Ecto neural progenitor cell (in vitro differentiated cells): Measurements from ENCODE around the gene SLC28A2.
"Not testable (repeated sequence)": the region's sequence is repeated elsewhere in the genome, so short reads cannot be mapped to it uniquely, and the experiment has no call there.

Source experiments
- DNase-seq: peaks from one replicate; pipeline ENCODE4 v3.0.0-alpha.2; 2018; ENCODE audit warnings: low spot score

SLC28A2 gene

DNA sequence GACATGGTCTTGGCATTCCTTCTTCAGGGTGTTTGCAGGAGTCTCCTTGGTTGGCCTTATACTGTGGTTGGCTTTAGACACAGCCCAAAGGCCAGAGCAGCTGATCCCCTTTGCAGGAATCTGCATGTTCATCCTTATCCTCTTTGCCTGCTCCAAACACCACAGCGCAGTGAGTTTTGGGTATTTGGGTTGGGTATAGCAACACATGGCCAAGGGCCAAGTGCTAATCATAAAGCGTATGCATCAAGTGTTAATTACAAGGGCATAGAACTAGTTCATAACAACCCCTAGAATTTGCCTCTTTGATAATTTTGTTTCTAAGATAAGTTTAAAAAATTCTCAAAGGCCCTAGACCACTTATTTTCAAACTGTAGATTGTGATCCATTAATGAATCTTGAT is 11.8 kb downstream of the SLC28A2 start:
- no peak for DNase-seq

DNA sequence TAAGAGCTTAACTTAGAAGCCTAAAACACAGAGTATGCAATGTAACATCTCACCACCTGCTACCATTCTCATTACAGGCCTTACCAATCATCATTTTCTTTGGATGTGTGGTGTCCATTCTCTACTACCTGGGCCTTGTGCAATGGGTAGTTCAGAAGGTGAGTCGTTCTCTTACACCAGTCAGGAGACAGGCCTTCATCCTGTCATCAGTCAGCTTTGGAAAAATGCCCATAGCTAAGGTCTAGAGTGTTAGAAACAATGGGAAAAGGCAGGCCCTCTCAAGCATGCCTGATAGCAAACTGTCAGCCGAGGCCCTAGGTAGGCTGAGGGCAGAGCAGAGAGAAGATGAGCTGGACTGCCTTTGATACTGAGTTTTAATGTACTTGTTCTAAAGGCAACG is 13.5 kb downstream of the SLC28A2 start:
- DNase-seq, result no peak

DNA sequence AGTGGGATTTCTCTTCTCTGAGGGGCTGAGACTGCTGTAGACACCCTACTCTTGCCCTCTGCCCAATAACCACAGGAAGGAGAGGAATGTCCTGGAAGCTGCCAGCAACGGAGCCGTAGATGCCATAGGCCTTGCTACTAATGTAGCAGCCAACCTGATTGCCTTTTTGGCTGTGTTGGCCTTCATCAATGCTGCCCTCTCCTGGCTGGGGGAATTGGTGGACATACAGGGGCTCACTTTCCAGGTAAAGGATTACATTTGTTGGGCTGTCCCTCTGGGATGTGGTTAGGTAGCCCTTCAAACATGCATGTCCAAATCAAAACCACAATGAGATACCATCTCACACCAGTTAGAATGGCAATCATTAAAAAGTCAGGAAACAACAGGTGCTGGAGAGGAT is 16.1 kb downstream of the SLC28A2 start:
- no peak for DNase-seq

DNA sequence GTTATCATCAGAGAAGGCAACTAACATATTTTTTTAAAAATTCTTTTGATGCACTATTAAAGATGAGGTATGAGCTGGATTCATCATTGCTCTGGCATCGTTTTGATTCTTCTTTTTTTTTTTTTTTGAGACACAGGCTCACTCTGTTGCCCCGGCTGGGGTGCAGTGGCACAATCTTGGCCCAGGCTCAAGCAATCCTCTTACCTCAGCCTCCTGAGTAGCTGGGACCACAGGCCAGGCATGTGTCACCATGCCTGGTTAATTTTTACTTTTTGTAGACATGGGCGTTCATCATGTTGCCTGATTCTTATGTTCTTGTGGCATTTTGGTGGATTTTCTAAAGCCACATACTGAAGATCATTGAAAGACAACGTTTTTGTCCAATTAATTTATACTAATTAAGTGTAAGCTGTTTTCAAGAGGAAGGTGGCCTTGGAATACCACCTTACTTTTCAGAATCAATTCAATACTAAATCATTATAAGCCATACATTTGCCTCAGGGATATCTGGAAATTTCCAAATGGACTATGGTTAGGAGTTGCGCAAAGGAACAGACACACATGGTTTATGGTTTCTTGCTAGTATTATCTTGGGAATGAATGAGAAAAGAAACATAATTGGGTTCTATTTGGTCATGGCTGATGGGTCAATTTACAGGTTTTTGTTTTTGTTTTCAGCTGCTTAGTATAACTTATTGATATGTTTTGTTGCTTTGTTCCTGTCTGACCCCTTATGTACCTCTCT is 22.8 kb downstream of the SLC28A2 start:
- no peak for DNase-seq

DNA sequence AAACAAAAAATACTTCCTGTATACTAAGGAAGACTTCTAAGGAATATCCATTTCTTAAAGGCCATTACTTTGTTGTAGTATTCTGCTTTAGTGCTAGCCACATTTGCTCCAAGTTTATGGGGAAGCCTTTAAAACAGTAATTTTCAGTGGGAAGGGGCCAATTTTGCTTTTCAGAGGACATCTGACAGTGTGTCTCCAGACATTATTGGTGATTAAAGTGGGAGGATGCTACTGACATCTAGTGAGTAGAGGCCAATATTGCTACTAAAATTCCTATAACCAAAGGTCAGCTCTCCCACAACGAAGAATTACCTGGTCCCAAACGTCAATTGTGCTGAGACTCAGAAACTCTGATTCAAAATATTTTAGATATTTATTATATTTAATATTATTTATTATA is 24.8 kb downstream of the SLC28A2 start:
- no peak for DNase-seq

DNA sequence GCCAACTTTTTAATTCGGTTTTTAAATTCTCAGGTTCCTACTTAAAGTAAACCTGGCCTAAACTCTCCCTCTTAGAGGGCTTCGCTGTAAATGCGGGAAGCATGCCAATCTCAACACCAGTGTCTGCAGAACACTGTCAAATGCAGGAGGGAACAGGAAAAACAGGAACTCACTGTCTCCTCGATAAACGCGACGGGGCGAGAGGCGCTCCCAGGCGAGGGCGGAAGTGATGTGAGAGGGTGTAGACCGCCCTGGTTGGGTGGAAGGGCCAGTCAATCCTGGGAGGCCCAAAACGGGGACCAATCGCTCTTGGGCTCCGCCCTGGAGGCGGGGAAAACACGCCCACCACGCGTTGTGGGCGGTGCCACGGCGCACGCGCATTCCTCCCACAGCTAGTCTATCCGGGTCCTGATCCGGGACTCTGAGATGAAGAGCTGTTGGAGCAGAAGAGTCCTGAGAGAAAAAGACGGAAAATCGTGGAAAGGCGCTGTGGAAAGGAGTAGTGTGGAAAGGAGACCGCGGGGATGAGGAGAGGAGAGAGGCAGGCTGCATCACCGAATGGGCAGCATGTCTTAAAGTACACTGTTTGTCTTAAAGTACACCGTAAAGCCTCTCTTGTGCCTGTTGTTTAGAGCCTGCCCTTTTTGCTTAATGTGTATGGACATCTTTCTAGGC is 27.1 kb downstream of the SLC28A2 start:
- peak; percentile 98 for DNase-seq

DNA sequence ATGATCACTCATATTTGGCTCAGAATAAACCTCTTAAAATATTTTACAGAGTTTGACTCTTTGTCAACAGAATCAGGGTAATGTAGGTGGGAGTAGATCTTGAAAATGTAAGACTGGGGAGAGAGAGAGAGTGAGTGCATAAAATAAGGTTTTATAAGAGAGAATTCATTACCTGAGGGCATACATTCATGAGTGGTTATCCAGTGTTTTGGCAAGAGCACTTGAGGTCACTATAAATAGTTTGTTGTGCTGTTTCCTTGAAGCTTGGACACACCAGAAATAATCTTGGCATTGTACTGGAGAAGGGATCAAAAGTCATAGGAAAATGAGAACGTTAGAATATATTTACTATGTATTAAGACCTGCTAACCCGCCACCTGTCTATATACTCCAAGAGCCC is 33.4 kb downstream of the SLC28A2 start:
- no peak for DNase-seq

DNA sequence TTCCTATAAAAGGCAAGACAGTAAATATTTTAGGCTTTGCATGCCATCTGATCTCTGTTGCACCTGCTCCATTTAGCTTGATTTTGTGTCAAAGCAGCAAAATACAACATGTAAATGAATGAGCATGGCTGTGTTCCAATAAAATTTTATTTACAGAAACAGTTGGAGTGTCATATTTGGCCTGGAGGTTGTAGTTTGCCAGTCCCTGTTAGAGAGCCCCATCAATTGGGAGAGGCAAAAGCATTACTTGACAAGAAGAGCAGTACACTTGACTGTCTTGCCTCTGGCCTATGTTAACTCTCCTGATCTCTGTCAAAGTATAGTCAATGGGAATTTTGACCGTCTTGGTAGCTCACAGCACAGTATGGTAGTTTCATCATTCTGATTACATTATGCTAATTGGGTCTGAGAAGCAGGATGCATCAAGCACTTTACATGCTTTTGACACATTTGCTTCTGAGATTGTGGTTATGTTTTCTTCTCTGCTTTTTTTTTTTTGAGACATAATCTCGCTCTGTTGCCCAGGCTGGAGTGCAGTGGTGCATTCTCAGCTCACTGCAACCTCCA is 35.4 kb downstream of the SLC28A2 start:
- no peak for DNase-seq

DNA sequence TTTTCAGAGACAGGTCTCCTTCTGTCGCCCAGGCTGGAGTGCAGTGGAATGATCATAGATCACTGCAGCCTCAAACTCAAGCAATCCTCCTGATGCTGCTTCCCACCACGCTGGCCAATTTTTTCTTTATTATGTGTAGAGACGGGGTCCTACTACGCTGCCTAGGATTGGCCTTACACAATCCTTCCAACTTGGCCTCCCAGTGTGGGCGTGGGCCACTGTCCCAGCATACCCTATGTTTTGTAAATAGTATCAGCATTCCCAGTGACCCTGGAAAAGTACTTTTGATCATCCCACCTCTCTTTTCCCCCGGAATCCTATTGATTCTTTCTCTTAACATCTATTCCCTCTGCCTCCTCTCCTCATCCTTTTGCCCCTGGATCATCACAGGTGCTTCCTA is 36.9 kb downstream of the SLC28A2 start:
- DNase-seq, result no peak

DNA sequence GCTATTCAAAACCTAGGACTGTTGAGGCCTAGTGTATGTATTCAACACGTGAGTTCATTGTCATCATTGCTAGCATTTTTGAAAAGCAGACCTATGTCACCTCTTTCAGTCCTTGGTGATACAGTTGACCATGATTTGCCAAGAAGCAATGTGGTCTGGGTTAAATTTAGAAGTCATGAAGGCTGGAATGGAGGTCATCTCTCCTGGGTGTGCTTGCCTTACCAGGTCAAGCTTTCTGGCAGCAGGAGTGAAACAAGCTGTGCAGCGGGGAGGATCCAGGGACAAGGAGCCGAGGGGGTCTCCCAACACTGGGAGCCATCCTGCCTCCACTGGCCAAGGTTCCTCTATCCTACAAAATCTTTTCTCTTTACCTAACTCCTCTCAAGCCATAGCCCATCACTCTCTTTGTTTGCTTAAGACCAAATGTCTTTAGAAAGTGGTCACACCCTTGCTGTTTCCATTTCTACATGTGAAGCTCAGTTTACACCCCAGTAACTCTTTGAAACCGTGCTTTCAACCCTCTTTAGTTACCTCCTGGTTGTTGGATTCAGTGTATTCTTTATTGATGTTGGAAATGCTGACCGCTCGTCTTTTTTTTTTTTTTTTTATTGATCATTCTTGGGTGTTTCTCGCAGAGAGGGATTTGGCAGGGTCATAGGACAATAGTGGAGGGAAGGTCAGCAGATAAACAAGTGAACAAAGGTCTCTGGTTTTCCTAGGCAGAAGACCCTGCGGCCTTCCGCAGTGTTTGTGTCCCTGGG is 40.0 kb downstream of the SLC28A2 start:
- DNase-seq, result no peak

DNA sequence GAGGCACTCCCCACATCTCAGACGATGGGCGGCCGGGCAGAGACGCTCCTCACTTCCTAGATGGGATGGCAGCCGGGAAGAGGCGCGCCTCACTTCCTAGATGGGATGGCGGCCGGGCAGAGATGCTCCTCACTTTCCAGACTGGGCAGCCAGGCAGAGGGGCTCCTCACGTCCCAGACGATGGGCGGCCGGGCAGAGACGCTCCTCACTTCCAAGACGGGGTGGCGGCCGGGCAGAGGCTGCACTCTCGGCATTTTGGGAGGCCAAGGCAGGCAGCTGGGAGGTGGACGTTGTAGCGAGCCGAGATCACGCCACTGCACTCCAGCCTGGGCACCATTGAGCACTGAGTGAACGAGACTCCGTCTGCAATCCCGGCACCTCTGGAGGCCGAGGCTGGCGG is 41.3 kb downstream of the SLC28A2 start:
- DNase-seq, result not testable (repeated sequence)

DNA sequence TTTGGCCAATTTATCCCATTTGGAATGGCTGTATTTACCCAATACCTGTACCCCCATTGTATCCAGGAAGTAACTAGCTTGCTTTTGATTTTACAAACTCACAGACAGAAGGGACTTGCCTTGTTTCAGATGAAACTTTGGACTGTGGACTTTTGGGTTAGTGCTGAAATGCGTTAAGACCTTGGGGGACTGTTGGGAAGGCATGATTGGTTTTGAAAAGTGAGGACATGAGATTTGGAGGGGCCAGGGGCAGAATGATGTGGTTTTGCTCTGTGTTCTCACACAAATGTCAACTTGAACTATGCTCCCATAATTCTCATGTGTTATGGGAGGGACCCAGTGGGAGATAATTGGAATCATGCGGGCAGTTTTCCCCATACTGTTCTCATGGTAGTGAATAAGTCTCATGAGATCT is 46.9 kb downstream of the SLC28A2 start:
- DNase-seq, result not testable (repeated sequence)

DNA sequence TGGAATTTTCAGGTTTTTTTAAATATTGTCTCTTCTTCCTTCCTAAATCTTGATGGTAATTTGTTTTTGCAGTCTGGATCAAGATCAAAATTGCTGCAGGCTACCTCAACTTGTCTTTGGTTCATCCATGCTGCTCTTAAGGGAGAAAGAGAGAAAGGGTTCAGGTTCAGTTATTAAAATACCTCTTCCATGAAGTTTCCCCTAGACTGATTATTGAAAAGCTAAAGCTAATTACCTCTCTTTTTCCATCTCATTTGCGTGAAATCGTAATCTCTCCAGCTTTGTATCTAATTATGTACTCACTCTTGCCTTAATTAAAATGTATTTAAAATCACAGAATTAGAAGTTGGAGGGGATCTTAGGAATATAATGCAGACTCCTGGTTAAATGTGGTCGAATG is 52.7 kb downstream of the SLC28A2 start:
- DNase-seq, result no peak

DNA sequence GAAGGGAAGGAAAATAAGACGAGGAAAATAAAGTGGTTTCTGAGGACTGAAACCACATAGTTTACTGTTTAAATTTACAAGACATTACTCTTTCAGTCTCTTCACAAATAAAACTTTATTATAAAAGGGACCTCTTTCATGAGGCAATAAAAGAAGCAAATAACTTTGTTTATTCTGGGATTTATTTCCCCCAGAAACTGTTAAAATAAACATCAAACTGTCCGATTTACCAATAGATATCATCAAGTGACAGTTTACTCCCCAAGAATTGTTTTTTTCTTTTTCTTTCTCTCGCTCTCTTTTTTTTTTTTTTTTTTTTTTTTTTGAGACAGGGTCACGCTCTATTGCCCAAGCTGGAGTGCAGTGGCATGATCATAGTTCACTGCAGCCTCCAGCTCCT is 54.1 kb downstream of the SLC28A2 start:
- no peak for DNase-seq

DNA sequence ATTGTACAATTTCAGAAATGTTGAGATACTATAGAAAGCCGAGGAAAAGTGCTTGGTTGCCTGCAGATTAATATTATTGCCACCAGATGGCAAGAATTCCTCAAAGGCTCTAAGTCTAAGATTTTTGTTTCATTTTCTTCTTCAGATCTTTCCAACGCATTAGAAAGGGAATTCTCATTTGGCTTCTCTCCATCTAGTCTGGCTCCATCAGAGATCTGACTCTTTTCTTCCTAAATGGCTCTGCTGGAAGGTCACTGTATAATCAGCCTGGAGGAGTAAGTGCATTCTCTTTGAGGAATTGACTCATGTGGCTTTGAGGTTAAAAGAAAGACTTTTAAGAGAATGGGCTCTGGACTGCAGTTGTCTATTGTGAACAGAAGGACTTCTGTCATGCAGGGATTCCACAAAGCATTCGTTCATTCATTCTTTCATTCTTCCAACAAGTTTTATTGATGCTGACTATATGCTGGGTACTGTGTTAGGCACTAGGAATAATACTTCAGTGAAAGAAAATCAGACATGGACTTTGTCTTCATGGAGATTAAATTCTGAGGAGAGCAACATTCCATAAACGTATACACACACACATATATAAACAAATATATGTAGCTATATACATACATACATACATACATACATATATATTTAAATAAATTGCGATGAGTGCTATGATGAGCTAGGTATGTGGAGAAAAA is 55.3 kb downstream of the SLC28A2 start:
- no peak for DNase-seq

DNA sequence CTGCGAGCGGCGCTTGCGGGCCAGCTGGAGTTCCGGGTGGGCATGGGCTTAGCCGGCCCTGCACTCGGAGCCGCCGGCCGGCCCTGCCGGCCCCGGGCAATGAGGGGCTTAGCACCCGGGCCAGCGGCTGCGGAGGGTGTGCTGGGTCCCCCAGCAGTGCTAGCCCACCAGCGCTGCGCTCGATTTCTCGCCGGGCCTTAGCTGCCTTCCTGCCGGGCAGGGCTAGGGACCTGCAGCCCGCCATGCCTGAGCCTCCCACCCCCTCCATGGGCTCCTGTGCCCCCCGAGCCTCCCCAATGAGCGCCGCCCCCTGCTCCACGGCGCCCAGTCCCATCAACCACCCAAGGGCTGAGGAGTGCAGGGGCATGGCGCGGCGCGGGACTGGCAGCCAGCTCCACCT is 62.1 kb downstream of the SLC28A2 start:
- not testable (repeated sequence) for DNase-seq

DNA sequence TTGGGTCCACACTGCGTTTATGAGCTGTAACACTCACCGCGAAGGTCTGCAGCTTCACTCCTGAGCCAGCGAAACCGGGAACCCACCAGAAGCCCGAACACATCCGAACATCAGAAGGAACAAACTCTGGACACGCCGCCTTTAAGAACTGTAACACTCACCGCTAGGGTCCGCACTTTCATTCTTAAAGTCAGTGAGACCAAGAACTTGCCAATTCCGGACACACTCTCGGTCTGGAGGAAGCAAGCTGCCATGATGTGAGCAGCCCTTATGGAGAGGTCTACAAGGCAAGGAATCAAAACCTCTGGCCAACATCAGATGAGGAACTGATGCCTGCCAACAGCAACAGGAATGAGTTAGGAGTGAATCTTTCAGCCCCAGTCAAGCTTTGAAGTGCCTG is 62.9 kb downstream of the SLC28A2 start:
- DNase-seq, result no peak

DNA sequence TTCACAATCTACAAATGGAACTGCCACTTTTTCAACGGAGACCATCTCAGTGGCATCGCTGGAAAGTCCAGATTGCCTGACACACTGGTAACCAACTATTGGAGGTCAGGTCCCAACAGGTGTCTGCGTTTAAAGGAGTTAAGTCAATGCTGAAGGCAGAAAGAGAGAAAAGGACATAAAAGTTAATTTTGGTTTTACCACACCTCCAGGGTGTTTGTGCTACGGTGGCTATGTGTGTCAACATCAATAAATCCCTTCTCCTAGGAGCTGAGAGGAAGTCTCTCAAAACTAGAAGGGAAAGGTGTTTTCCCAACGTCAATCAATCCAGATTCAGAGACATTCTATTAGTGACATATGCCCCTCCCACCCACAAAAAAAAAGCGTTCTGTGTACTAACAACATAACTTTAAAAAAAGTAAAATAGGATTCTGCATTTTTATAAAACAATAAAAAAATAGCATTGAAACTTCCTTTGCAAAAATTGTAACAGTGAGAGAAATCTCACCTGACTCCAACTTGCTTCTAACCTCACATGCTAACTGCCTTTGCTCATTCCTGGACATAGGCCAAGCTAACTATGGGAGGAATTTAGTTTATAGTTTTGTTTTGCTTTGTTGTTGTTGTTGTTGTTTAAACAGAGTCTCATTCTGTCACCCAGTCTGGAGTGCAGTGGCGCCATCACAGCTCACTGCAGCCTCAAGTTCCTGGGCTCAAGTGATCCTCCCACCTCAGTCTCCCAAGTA is 67.6 kb downstream of the SLC28A2 start:
- DNase-seq, result no peak

DNA sequence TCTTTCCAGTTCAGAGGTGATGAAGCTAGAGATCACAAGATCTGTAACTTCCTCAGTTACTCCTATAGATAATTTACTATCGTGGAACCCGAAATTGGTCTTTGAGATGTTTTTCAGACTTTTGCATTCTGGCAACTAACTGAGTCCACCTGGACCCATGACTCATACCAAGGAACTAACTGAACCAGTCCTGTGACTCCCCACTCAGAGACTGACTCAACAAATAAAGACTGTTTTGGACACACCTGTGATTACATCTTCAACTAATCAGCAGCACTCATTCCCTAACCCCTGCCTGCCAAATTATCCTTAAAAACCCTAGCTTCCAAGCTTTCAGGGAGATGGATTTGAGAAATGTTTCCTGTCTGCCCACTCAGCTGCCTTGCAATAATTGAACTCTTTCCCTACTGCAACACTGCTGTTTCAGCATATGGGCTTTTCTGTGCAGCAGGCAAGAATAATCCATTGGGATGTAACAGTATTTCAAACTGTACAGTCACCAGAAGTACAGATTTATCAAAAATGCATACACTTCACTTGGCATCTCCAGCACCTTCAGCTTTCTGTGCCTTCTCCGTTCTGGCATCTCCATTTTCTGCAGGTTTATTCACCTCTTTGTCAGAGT is 68.7 kb downstream of the SLC28A2 start:
- DNase-seq, result no peak

DNA sequence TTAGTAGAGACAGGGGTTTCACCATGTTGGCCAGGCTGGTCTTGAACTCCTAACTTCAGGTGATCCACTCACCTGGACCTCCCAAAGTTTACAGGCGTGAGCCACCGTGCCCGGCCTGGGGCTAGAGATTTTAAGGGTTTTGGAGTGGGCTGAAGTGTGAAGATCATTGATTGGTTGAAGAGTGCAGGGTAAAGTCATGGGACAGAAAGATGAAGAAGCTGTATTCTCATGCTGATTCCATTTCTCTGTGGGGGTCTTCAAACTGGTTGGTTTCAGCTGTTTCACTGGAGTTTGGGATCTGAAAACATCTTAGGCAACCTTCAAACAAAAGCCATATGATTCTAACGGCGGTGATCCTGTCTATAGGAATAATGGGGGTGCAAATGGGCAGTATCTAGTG is 74.2 kb downstream of the SLC28A2 start:
- no peak for DNase-seq

DNA sequence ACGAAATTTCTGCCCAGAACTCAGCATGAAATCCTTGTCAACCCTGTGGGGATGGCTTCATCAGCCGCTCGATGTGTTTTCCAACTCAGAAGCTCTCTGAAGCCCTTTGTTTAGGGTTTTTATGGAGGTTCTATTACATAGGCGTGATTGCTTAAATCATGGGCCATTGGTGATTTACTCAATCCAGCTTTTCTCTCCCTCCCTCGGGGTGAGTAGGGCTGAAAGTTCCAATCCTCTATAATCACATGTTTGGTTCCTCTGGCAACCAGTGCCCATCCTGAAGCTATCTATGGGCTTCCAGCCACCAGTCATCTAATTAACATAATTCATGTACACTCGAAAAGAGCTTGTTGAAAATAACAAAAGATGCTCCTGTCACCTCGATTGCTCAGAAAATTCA is 74.7 kb downstream of the SLC28A2 start:
- DNase-seq, result no peak
